Measurements from ENCODE around the gene SRP14. TPM values are rescaled to one million over a fixed set of nuclear protein-coding genes. Genes with fewer than 3 reads are reported as not detected.
"Not testable (repeated sequence)": the region's sequence is repeated elsewhere in the genome, so short reads cannot be mapped to it uniquely, and the experiment has no call there.

Gene SRP14
- total RNA-seq, 2 experiments from 2014 or later = 130 to 188 TPM

- intact Hi-C loops (cut with micrococcal nuclease; ENCODE audit: unreplicated experiment) = no loop called here
- Histone ChIP-seq H3K27ac (ENCODE audit: low read depth, low read length, poor library complexity, severe bottlenecking) (no peak overlapping the region), H3K4me3 (ENCODE audit: low read depth, low read length, poor library complexity, severe bottlenecking) (no peak overlapping the region), H3K4me2 (ENCODE audit: low read length) (no peak overlapping the region), H2AFZ (ENCODE audit: low read length) (no peak overlapping the region; the same call in 1 of the 2 replicates), H3K36me3 (ENCODE audit: insufficient read depth, low read length) (no peaks in the 10 kb centered on the region), H3K79me2 (ENCODE audit: insufficient read depth, low read depth, low read length) (no peaks in the 10 kb centered on the region), H4K20me1 (ENCODE audit: insufficient read depth, low read length) (no peaks in the 10 kb centered on the region), H3K9me2 (ENCODE audit: insufficient read depth, low read length) (no peaks in the 10 kb centered on the region), H3K9me3 (ENCODE audit: low read length) (no peaks in the 10 kb centered on the region), H3K4me1 (ENCODE audit: insufficient read depth, low read length, poor library complexity, severe bottlenecking) (no peaks in the 10 kb centered on the region)
- no peak for DNase-seq (ENCODE audit: low spot score)
- ChIA-PET CTCF (ENCODE audit: unreplicated experiment) (no interaction called here), POLR2A (no interaction called here)
- no TSS peak for BruUV-seq (replicated peaks)
- TF ChIP-seq EZH2phosphoT487 (IDR thresholded peaks at IDR 0.05; ENCODE audit: borderline replicate concordance, low read depth, low read length) = no peak
- TF ChIP-seq, protein P1, sequence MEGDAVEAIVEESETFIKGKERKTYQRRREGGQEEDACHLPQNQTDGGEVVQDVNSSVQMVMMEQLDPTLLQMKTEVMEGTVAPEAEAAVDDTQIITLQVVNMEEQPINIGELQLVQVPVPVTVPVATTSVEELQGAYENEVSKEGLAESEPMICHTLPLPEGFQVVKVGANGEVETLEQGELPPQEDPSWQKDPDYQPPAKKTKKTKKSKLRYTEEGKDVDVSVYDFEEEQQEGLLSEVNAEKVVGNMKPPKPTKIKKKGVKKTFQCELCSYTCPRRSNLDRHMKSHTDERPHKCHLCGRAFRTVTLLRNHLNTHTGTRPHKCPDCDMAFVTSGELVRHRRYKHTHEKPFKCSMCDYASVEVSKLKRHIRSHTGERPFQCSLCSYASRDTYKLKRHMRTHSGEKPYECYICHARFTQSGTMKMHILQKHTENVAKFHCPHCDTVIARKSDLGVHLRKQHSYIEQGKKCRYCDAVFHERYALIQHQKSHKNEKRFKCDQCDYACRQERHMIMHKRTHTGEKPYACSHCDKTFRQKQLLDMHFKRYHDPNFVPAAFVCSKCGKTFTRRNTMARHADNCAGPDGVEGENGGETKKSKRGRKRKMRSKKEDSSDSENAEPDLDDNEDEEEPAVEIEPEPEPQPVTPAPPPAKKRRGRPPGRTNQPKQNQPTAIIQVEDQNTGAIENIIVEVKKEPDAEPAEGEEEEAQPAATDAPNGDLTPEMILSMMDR (conservative IDR thresholded peaks at IDR 0.05; ENCODE audit: low read length) = no peak
Observed at GRCh38 chr15:39997639-39998038, 41.3 kb downstream of the SRP14 start.

DNA sequence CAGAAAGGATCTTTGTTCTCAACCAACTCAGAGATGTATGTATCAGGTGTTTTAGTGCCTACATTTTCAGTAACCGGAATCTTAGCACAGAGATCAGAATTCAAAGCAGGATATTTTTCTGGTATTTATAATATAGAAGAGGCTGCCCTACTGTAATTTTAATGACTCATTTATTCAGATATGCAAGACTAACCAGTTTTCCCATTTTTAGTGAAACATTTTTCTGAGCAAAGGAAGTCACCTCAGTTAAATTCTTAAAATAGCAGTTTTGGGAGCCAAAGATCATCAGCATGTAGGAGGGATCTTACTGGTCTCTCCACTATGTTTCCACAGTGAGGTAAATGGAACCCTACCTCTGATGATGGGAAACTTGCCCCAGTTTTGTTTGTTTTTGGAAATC, 42.0 kb downstream of the SRP14 start:
- Histone ChIP-seq H3K9me3 (ENCODE audit: low read length) (no peaks in the 10 kb centered on the region), H4K20me1 (ENCODE audit: insufficient read depth, low read length) (no peaks in the 10 kb centered on the region), H3K4me2 (ENCODE audit: low read length) (no peak overlapping the region), H3K36me3 (ENCODE audit: insufficient read depth, low read length) (no peaks in the 10 kb centered on the region), H3K4me3 (ENCODE audit: low read depth, low read length, poor library complexity, severe bottlenecking) (no peak overlapping the region), H3K9me2 (ENCODE audit: insufficient read depth, low read length) (no peaks in the 10 kb centered on the region), H3K4me1 (ENCODE audit: insufficient read depth, low read length, poor library complexity, severe bottlenecking) (no peaks in the 10 kb centered on the region), H3K27ac (ENCODE audit: low read depth, low read length, poor library complexity, severe bottlenecking) (no peak overlapping the region), H3K79me2 (ENCODE audit: insufficient read depth, low read depth, low read length) (no peaks in the 10 kb centered on the region), H2AFZ (ENCODE audit: low read length) (no peak overlapping the region)
- CTCF ChIA-PET (ENCODE audit: unreplicated experiment) = no interaction called here
- no peak for DNase-seq (ENCODE audit: low spot score)
- intact Hi-C loops (cut with micrococcal nuclease; ENCODE audit: unreplicated experiment) = no loop called here
- BruUV-seq (replicated peaks) = no TSS peak
- POLR2A ChIA-PET = no interaction called here
- TF ChIP-seq, protein P1 (conservative IDR thresholded peaks at IDR 0.05; ENCODE audit: low read length) = no peak
- no peak for TF ChIP-seq EZH2phosphoT487 (IDR thresholded peaks at IDR 0.05; ENCODE audit: borderline replicate concordance, low read depth, low read length)

DNA sequence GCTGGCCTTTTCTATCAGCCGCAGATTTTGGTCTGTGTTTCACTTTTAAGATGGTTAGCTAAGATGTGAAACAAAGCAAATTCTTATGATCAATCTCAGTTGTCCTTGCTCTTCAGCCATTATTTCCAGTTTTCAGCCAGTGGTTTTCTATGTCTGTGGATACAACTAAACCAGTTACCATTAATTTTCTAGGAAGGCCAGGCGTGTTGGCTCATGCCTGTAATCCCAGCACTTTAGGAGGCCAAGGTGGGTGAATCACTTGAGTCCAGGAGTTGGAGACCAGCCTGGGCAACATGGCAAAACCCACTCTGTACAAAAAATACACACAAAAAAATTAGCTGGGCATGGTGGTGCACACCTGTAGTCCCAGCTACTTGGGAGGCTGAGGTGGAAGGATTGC, 42.8 kb downstream of the SRP14 start:
- H3K9me2 ChIP-seq (ENCODE audit: insufficient read depth, low read length); H3K27ac ChIP-seq (ENCODE audit: low read depth, low read length, poor library complexity, severe bottlenecking); H3K36me3 ChIP-seq (ENCODE audit: insufficient read depth, low read length); H3K4me1 ChIP-seq (ENCODE audit: insufficient read depth, low read length, poor library complexity, severe bottlenecking); DNase-seq (ENCODE audit: low spot score); POLR2A ChIA-PET; H3K79me2 ChIP-seq (ENCODE audit: insufficient read depth, low read depth, low read length); H3K4me2 ChIP-seq (ENCODE audit: low read length); intact Hi-C loops (cut with micrococcal nuclease; ENCODE audit: unreplicated experiment); CTCF ChIA-PET (ENCODE audit: unreplicated experiment); H4K20me1 ChIP-seq (ENCODE audit: insufficient read depth, low read length); H3K4me3 ChIP-seq (ENCODE audit: low read depth, low read length, poor library complexity, severe bottlenecking); BruUV-seq (replicated peaks); H3K9me3 ChIP-seq (ENCODE audit: low read length); H2AFZ ChIP-seq (ENCODE audit: low read length): not testable (repeated sequence)

GRCh38 chr15:39992953-39993352, 46.0 kb downstream of the SRP14 start:
- H3K9me2 ChIP-seq (ENCODE audit: insufficient read depth, low read length); intact Hi-C loops (cut with micrococcal nuclease; ENCODE audit: unreplicated experiment); H4K20me1 ChIP-seq (ENCODE audit: insufficient read depth, low read length); DNase-seq (ENCODE audit: low spot score); H3K4me1 ChIP-seq (ENCODE audit: insufficient read depth, low read length, poor library complexity, severe bottlenecking); H3K79me2 ChIP-seq (ENCODE audit: insufficient read depth, low read depth, low read length); H2AFZ ChIP-seq (ENCODE audit: low read length); CTCF ChIA-PET (ENCODE audit: unreplicated experiment); BruUV-seq (replicated peaks); H3K9me3 ChIP-seq (ENCODE audit: low read length); H3K4me2 ChIP-seq (ENCODE audit: low read length); H3K4me3 ChIP-seq (ENCODE audit: low read depth, low read length, poor library complexity, severe bottlenecking); H3K36me3 ChIP-seq (ENCODE audit: insufficient read depth, low read length); H3K27ac ChIP-seq (ENCODE audit: low read depth, low read length, poor library complexity, severe bottlenecking): not testable (repeated sequence)
- POLR2A ChIA-PET = interaction anchor here (0.6 to 0.7 kb wide), 2 partner anchors 105 to 312 kb away, joined by 4 read pairs; no protein-coding TSS in a partner anchor
